Keratinocyte (primary cell): ENCODE measurements around the gene PITHD1.

ENCODE experiments used
- CTCF ChIP-seq, 3 experiments: IDR thresholded peaks in 1 of 3; conservative IDR thresholded peaks in 1 of 3; optimal IDR thresholded peaks in 1 of 3; 2 replicates in 2 of 3; 3 replicates in 1 of 3; pipeline versions ENCODE3 to v1.5.1; 2011; ENCODE audit warnings: low read length in 3 of 3, mild to moderate bottlenecking in 3 of 3, moderate library complexity in 2 of 3, control low read depth in 1 of 3, inconsistent platforms in 1 of 3; ENCODE audit not compliant: insufficient read depth in 2 of 3; ENCODE audit errors: extremely low read depth in 1 of 3
- EZH2 ChIP-seq: IDR thresholded peaks from one replicate; pipeline ENCODE4 v1.6.1; 2012; ENCODE audit warnings: inconsistent platforms, mild to moderate bottlenecking, low read length, moderate library complexity

GRCh38 chr1:23803674-23804073 is 25.5 kb downstream of the PITHD1 start:
- no peak for TF ChIP-seq CTCF (optimal IDR thresholded peaks at IDR 0.05 in 1 of 3, IDR thresholded peaks at IDR 0.05 in 1 of 3, conservative IDR thresholded peaks at IDR 0.05 in 1 of 3; ENCODE audit: extremely low read depth in 1 of 3, insufficient read depth in 2 of 3, low read length in 3 of 3)
- TF ChIP-seq EZH2, result no peak
